ENCODE results near the gene DUSP12.

Gene DUSP12

GRCh38 chr1:161706482-161707347 lies 42.9 kb upstream of the DUSP12 start, which contains the start of gene FCRLA:
Gene FCRLA, plus strand, starts transcription at chr1:161707229. Its CDS starts 36 bp downstream, at chr1:161707265.
- Histone ChIP-seq H3K4me1 (peaks cover 0 to 13% (median 3%) of the 10 kb centered on the region in 4 donors), H3K9me3 (no peaks in the 10 kb centered on the region), H3K36me3 (no peaks in the 10 kb centered on the region), H3K27me3 (no peaks in the 10 kb centered on the region), H3K27ac (peak within 1 kb of the TSS; percentile 34 to 38), H3K4me3 (no peak within 1 kb of the TSS)
- intact Hi-C loops (cut with DNase I; ENCODE audit: low total_unique reads) = no loop called here
- DNase-seq = no peak
- TF ChIP-seq, protein P1, sequence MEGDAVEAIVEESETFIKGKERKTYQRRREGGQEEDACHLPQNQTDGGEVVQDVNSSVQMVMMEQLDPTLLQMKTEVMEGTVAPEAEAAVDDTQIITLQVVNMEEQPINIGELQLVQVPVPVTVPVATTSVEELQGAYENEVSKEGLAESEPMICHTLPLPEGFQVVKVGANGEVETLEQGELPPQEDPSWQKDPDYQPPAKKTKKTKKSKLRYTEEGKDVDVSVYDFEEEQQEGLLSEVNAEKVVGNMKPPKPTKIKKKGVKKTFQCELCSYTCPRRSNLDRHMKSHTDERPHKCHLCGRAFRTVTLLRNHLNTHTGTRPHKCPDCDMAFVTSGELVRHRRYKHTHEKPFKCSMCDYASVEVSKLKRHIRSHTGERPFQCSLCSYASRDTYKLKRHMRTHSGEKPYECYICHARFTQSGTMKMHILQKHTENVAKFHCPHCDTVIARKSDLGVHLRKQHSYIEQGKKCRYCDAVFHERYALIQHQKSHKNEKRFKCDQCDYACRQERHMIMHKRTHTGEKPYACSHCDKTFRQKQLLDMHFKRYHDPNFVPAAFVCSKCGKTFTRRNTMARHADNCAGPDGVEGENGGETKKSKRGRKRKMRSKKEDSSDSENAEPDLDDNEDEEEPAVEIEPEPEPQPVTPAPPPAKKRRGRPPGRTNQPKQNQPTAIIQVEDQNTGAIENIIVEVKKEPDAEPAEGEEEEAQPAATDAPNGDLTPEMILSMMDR (IDR thresholded peaks at IDR 0.05) = no peak

- Histone ChIP-seq H3K36me3 (no peaks in the 10 kb centered on the region), H3K27me3 (no peaks in the 10 kb centered on the region), H3K4me1 (peaks cover 0 to 13% (median 3%) of the 10 kb centered on the region in 4 donors), H3K27ac (no peak overlapping the region), H3K9me3 (no peaks in the 10 kb centered on the region), H3K4me3 (no peak overlapping the region)
- intact Hi-C loops (cut with DNase I; ENCODE audit: low total_unique reads) = no loop called here
- no peak for DNase-seq
- TF ChIP-seq, protein P1 (IDR thresholded peaks at IDR 0.05) = no peak
These were observed 42.1 kb upstream of the DUSP12 start for GRCh38 chr1:161707503-161707902.

DNA sequence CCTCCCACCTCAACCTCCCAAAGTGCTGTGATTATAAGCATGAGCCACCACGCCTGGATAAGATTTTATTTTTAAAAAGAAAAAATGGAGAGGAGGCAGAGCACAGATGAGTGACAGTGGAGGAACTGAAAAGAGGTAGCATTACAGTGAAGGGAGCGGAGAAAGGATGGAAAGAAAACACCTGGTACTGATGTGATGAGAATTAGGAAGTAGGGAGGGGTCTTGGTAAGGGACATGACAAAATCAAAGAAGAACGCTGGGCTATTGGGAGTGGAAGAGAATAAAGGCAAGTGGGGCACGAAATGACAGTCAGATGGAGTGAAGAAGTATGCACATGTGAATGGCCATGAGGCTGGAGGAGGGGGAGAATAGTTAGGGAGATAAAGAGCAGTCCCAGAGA lies 40.2 kb upstream of the DUSP12 start:
- TF ChIP-seq, protein P1 (IDR thresholded peaks at IDR 0.05) = no peak
- intact Hi-C loops (cut with DNase I; ENCODE audit: low total_unique reads) = no loop called here
- Histone ChIP-seq H3K4me3 (no peak overlapping the region), H3K27me3 (no peaks in the 10 kb centered on the region), H3K4me1 (peaks cover 0 to 13% (median 3%) of the 10 kb centered on the region in 4 donors), H3K9me3 (no peaks in the 10 kb centered on the region), H3K27ac (no peak overlapping the region), H3K36me3 (no peaks in the 10 kb centered on the region)
- no peak for DNase-seq

DNA sequence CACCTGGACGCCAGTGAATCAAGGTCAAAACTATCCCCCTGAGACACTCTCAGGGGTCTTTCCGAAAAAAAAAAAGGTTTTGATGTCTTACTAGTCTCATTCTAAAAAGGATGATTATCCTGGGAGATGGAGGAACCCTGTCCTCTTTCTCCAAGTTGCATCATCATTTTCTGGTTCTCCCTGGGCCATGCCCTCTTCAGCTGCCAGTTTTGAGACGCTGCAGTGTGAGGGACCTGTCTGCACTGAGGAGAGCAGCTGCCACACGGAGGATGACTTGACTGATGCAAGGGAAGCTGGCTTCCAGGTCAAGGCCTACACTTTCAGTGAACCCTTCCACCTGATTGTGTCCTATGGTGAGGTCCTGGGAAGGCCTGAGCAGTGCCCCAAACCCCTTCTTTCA lies 39.0 kb upstream of the DUSP12 start:
- Histone ChIP-seq H3K36me3 (no peaks in the 10 kb centered on the region), H3K4me1 (peaks cover 0 to 13% (median 3%) of the 10 kb centered on the region in 4 donors), H3K27ac (no peak overlapping the region), H3K9me3 (no peaks in the 10 kb centered on the region), H3K4me3 (no peak overlapping the region), H3K27me3 (peaks cover 0 to under 1% of the 10 kb centered on the region in 2 donors)
- TF ChIP-seq, protein P1 (IDR thresholded peaks at IDR 0.05) = no peak
- intact Hi-C loops (cut with DNase I; ENCODE audit: low total_unique reads) = no loop called here
- no peak for DNase-seq

GRCh38 chr1:161718559-161719324 lies 30.8 kb upstream of the DUSP12 start:
- Histone ChIP-seq H3K27ac (no peak overlapping the region), H3K9me3 (no peaks in the 10 kb centered on the region), H3K27me3 (peaks cover 0 to 20% of the 10 kb centered on the region in 2 donors), H3K4me3 (no peak overlapping the region), H3K36me3 (no peaks in the 10 kb centered on the region), H3K4me1 (no peaks in the 10 kb centered on the region)
- intact Hi-C loops (cut with DNase I; ENCODE audit: low total_unique reads) = no loop called here
- TF ChIP-seq, protein P1 (IDR thresholded peaks at IDR 0.05) = no peak
- DNase-seq = no peak

Measured in tibial artery (tissue), 4 donors.